Chondrocyte (in vitro differentiated cells): ENCODE data around the gene PHLDB2. TPM values are rescaled to one million over a fixed set of nuclear protein-coding genes. Genes with fewer than 3 reads are reported as not detected.

ENCODE experiments used
- DNase-seq: peaks from one replicate; pipeline ENCODE4 v3.0.0; 2021; ENCODE audit warnings: mixed read lengths, low spot score
- H3K27ac Mint-ChIP-seq: one replicate; pipeline ENCODE4 v1.8.0; 2021; ENCODE audit warnings: mild to moderate bottlenecking, moderate library complexity, mixed read lengths; ENCODE audit not compliant: unreplicated experiment
- H3K27me3 Mint-ChIP-seq: 2 replicates; pipeline ENCODE4 v1.8.0; 2021; ENCODE audit warnings: low read depth, mixed read lengths
- H3K36me3 Mint-ChIP-seq: 2 replicates; pipeline ENCODE4 v1.8.0; 2021; ENCODE audit warnings: low read depth, mixed read lengths
- H3K4me1 Mint-ChIP-seq: 2 replicates; pipeline ENCODE4 v1.8.0; 2021; ENCODE audit warnings: low read depth, mild to moderate bottlenecking, mixed read lengths
- H3K4me3 Mint-ChIP-seq: one replicate; pipeline ENCODE4 v1.8.0; 2021; ENCODE audit warnings: mild to moderate bottlenecking, moderate library complexity, mixed read lengths; ENCODE audit not compliant: unreplicated experiment
- H3K9me3 Mint-ChIP-seq: 2 replicates; pipeline ENCODE4 v1.8.0; 2021; ENCODE audit warnings: low read depth, mixed read lengths
- CTCF ChIP-seq: fragments of 200-600 bp; sonication (generic); IDR thresholded peaks from 2 replicates; pipeline ENCODE4 v1.5.0; 2021; ENCODE audit warnings: antibody characterized with exemption, mild to moderate bottlenecking, moderate library complexity
- total RNA-seq: library from RNA; stranded (reverse); gene quantifications from 3 replicates; pipeline ENCODE4 v1.2.1, GENCODE V29; 2021

PHLDB2 gene
- total RNA-seq, 1 donor from 2014 or later = 138 TPM

GRCh38 chr3:111956995-111957734, 98.1 kb downstream of the PHLDB2 start:
- H3K27ac Mint-ChIP-seq = no peak overlapping the region

GRCh38 chr3:111961461-111962164, 102.5 kb downstream of the PHLDB2 start:
- no peaks in the 10 kb centered on the region for H3K9me3 Mint-ChIP-seq
- TF ChIP-seq CTCF = no peak
- H3K4me3 Mint-ChIP-seq = no peak overlapping the region
- H3K27ac Mint-ChIP-seq = peak overlapping the region; percentile 3
- H3K36me3 Mint-ChIP-seq = peaks cover 31% of the 10 kb centered on the region
- no peak for DNase-seq
- peaks cover 11% of the 10 kb centered on the region for H3K4me1 Mint-ChIP-seq
- no peaks in the 10 kb centered on the region for H3K27me3 Mint-ChIP-seq

More at GRCh38 chr3:111956995-111957734, 98.1 kb downstream of the PHLDB2 start:
- H3K9me3 Mint-ChIP-seq = no peaks in the 10 kb centered on the region
- no peak for TF ChIP-seq CTCF
- H3K4me3 Mint-ChIP-seq = no peak overlapping the region
- DNase-seq = no peak
- H3K27me3 Mint-ChIP-seq = no peaks in the 10 kb centered on the region
- H3K36me3 Mint-ChIP-seq = peaks cover 33% of the 10 kb centered on the region
- H3K4me1 Mint-ChIP-seq = peaks cover 8% of the 10 kb centered on the region

GRCh38 chr3:111963424-111963823, 104.4 kb downstream of the PHLDB2 start:
- H3K4me3 Mint-ChIP-seq = no peak overlapping the region
- peaks cover 29% of the 10 kb centered on the region for H3K36me3 Mint-ChIP-seq
- no peaks in the 10 kb centered on the region for H3K27me3 Mint-ChIP-seq
- H3K27ac Mint-ChIP-seq = no peak overlapping the region
- H3K4me1 Mint-ChIP-seq = peaks cover 23% of the 10 kb centered on the region
- no peak for TF ChIP-seq CTCF
- no peaks in the 10 kb centered on the region for H3K9me3 Mint-ChIP-seq
- no peak for DNase-seq

GRCh38 chr3:111965484-111965883, 106.4 kb downstream of the PHLDB2 start:
- no peaks in the 10 kb centered on the region for H3K27me3 Mint-ChIP-seq
- no peak for TF ChIP-seq CTCF
- DNase-seq = no peak
- no peak overlapping the region for H3K27ac Mint-ChIP-seq
- no peaks in the 10 kb centered on the region for H3K9me3 Mint-ChIP-seq
- no peak overlapping the region for H3K4me3 Mint-ChIP-seq
- peaks cover 27% of the 10 kb centered on the region for H3K36me3 Mint-ChIP-seq
- H3K4me1 Mint-ChIP-seq = peaks cover 23% of the 10 kb centered on the region

- H3K36me3 Mint-ChIP-seq = peaks cover 25% of the 10 kb centered on the region
- no peaks in the 10 kb centered on the region for H3K9me3 Mint-ChIP-seq
- no peaks in the 10 kb centered on the region for H3K27me3 Mint-ChIP-seq
- H3K4me1 Mint-ChIP-seq = peaks cover 23% of the 10 kb centered on the region
- TF ChIP-seq CTCF = no peak
- H3K4me3 Mint-ChIP-seq = no peak overlapping the region
- DNase-seq = no peak
- peak overlapping the region; percentile 86 for H3K27ac Mint-ChIP-seq
Measured at GRCh38 chr3:111967068-111967467, 108.0 kb downstream of the PHLDB2 start.
